GM21447 (cell line): Measurements from ENCODE around the gene RALGPS1.

Experiments used
- ATAC-seq: cut with Tn5 transposase; IDR thresholded peaks from one replicate; pipeline ENCODE4 v1.9.1; 2021; ENCODE audit not compliant: unreplicated experiment

Gene RALGPS1

DNA sequence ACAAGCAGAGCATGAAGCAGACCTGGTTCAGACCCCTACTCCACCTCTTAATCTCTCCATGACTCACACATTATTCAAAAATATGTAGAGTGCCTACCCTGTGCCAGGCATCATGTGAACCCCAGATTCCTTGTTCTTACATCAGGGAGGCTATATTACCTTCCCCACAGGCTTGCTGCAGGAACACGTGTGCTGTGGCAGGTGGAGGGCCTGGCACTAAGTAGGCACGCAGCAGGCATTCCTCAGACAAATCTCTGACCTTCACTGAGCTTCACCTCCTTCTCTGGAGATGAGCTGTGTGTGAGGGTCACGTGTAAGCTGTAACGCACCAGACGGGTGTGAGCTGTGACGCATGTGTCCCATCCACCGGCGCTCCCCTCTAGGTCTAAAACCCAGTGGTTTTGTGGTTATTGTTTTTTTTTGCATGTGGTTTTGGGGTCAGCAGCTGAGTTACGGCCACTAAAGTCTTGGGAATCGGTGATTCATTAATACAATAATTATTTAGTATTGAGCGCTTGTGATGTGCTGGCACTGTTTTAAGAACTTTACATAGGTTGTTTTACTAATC lies 177.5 kb downstream of the RALGPS1 start:
- no peak for ATAC-seq

DNA sequence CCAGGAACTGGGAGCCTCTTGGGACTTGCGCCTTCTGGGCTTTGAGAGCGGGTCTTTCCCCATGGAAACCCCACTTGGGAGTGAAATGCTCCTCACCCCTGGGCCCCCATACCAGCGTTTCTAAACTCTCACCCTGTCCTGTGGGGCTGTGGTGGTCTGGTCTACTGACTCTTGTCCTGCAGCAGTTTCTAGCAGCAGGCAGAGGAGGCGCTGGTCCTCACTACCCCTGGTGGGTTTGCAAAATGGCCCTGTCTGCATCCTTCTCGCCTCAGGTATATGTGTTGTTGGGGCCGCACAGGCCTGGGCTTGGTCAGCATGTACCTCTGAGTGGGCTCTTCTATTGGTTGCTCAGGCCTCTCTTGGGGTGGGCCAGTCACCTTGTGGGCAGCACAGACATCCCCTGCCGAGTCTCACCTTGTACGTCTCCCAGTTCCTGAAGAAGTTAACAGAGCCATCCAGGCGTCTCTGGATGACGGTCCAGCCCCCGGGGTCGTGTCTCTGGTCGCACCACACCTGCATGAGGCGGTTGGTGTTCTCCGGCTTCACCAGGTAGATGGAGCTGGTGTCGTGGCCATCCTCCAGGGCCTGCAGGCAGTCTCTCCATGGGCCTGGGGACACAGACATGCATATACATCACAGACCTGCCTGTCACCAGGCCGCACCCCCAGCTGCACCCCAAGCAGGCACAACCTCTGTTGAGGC lies 178.9 kb downstream of the RALGPS1 start:
- no peak for ATAC-seq

- ATAC-seq = no peak
These were observed 180.8 kb downstream of the RALGPS1 start for GRCh38 chr9:127095411-127095810.

GRCh38 chr9:127096208-127096607 lies 181.6 kb downstream of the RALGPS1 start:
- ATAC-seq = no peak

DNA sequence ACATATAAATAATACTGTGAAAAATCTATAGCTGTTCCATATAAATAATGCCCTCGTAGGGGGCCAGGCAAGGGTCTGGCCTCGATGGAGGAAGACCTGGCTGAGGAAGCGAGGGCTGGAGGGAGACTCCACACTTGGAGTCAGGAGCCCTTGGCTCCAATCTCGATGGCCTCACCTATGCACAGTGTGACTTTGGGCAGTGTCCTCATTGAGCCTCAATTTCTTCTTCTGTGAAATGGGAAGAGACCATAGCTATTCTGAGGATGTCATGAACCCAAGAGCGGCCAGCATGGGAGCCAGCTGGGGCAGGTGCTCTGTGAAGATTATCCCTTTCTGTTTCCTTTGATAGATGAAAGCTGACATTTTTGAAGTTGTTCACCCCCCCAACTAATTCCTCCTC lies 183.1 kb downstream of the RALGPS1 start:
- ATAC-seq = no peak

- ATAC-seq = no peak
These were observed 184.5 kb downstream of the RALGPS1 start for GRCh38 chr9:127098916-127099553.

DNA sequence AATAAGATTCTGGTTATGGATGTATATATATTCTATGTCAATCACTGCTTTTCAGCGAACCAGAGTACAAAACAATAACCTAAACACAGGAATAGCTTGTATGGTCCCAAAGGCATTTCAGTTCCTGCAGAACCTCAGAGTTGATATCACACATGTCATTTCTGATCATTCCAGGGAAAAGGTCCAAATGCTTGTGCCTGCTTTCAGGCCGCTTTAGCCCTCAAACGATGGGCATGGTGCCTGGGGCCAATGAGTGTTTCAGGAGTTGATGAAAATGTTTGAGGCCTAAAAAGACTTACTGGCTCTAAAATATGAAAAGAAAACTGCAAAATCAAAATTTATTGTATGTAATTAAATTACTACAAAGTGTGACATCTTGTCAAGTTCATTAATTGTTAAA lies 185.1 kb downstream of the RALGPS1 start:
- no peak for ATAC-seq

DNA sequence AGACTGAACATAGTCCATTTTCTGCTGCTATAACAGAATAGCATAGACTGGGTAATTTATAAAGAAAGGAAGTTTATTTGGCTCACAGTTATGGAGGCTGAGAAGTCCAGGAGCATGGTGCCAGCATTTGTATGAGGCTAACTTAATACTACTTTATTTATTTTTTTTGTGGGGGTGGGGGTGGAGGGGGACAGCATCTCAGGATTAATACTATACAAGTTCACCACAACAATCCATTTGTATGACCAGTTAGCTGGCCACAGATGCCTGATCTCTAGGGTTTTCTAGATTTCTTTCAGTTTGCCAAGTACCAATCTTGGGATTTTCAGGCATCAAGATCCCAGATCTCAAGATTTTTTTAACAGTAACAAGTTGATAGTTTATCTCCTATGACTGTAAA lies 187.6 kb downstream of the RALGPS1 start:
- no peak for ATAC-seq

GRCh38 chr9:127102788-127103187 lies 188.2 kb downstream of the RALGPS1 start:
- ATAC-seq = no peak

DNA sequence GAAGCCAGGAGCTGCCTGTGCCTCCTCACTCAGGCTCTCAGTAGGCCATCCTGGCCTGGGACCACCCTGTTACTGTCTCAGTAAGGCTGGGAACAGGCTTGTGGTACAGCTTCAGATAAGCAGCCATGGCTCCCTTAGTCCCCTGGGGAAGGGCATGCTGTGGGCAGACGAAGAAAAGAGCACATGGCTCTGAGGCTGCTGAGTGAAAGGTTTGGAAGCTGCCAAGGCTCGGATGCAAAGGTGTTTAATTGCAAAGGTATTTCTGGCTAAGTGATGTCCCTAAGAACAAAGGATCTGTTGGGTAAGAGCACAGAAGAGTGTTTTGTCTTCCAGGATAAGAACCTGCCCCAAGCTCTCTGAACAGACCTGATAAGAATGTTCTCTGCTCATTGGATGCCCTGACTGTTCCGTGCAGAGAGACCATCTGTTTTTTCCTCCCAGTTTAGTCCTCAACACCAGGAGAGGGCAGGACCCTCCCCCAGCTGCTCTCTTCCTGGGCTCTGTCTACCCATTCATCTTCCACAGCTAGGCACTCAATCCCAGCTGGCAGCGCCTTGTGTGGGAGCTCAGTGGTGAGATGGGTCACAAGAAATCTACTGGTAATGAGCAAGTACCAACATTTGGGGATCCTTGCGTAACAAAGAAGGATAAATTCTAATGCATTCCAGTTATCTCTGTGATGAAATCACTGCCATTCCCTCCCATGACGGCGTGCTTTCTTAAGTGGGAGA lies 190.2 kb downstream of the RALGPS1 start:
- no peak for ATAC-seq

DNA sequence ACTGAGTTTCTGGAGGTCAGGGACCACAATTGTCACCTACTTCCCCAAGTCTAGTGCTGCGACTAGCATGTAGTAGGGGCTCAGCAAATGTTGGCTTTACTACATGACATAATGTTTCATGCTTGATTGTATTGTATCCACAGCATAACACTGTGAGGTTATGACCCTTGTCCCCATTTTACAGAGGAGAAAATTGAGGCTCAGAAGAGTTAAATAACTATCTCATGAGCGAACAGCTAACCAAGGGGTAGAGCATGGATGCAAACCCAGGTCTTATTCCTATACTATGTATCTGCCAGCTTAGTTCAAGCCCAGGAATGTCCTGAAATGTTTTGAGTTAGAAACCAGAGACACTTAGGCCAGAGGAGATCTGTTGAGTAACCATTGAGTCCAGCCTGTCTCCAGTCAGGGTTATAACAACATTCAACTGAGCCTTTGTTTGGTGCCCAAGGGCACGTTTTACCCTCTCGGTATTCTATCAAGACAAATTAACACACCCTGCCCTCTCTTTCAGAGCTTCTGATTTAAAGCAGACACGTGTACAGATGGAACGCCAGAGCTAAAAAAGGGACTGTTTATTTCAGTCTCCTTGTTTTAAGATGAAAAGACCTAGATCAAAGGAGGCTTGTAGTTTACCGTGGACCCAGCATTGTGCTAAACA lies 191.4 kb downstream of the RALGPS1 start:
- ATAC-seq = no peak

DNA sequence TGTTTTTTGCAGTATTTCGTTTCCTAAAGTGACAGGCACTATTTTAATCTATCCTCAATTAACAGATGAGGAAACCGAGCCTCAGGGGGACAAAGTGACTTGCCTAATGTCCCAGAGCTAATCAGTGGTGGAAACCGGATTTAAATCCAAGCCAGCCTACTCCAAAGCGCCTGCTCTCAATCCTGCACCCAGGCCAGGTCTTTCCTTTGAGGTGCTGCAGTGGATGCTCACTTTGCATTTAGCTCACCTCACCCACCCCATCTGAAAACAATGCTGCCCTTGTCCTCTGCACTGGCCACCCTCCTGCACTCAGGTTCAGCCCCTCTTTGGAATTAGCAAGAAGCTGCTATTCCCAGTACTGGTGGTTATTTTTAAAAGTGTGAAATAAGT lies 191.9 kb downstream of the RALGPS1 start:
- no peak for ATAC-seq

GRCh38 chr9:127107171-127107928 lies 192.8 kb downstream of the RALGPS1 start:
- ATAC-seq = no peak

DNA sequence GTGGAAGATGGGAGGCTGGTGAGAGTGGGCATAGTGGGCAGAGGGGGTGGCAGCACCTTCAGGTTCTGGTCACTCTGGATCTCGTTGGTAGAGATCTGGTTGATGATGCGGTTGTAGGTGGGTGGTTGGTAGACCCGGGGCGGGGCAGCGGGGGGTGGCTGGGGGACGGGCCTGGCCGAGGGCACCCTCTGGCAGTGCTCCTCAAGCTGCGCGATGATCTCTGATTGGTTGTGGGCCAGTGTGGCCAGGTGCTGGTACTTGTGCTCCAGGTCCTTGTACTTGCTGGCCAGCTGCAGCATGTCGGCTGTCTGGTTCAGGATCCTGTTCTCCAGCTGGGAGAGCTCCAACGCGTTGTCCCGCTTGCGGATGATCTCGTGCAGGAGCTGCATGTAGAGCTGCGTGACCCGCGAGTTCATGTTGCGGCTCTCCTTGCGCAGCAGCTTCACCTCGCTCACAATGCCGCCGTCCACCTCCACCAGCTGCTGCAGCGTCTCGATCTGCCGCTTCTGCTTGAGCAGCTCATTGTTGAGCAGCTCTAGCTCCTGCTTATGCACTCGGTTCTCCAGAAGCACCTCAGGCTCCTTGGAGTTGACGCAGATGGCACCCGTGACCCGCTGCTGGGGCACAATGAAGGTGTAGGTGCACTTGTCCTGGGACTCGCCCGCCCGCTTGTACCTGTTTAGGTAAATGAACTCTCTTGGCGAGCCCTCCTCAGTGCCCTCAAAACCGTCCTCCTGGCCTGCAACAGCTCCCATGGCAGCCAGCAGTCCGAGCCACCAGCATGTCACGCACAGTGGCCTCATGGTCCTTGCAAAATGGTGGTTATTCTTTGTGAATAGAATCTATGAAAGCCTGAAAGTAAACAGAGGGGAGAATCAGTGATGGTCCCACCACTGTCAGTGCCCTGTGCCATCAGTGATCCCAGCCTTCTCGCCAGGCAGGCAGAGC lies 193.6 kb downstream of the RALGPS1 start:
- ATAC-seq = no peak

DNA sequence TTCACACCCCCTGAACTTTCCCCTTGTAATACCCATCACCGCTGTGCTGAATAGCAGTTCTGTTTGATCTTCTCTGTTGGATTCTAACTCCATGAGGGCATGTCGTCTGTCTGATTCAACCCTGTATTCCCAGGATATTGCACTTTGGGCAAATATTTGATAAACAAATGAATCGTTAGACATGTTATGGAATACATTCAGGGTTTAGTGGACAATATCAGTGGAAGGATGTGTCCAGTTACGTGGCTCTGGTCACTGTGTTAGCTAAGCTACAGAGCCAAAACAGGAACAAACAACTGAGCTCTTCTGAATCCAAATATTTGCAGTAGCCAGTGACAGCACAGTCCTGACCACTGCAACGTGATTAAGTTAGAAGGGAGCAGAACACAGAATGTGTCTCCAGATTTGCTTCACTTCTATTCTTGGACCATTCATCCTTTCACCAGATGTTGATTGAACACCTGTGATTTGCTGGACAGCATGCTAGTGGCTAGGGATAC lies 194.7 kb downstream of the RALGPS1 start:
- ATAC-seq = no peak

- no peak for ATAC-seq
These were observed 197.5 kb downstream of the RALGPS1 start for GRCh38 chr9:127112056-127112455.

DNA sequence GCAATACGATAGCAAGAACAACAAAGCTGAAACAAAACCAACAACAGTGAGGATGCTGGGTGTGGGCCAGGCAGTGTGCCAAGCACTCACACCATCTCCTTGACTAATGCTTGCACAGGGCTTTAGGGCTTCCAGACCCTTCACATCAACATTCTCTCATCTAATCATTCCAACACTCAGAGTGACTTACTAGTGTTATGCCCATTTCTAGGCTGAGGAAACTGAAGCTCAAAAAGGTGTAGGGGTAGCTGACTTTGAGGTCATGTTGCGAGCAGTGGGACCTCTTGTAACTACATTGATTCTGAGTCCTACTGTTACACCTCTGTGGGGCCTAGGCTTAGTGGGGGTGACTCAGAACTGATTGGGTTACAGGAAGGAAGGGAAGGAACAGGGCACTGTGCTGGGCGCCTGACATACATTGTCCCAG lies 198.2 kb downstream of the RALGPS1 start:
- no peak for ATAC-seq

- no peak for ATAC-seq
These were observed 198.8 kb downstream of the RALGPS1 start for GRCh38 chr9:127113191-127113972.
